Central memory CD8-positive, alpha-beta T cell (primary cell): Measurements from ENCODE around the gene VAMP3.
A peak's percentile ranks its signal among the peaks of the same experiment; 100 is the strongest.
"Not testable (repeated sequence)": the region's sequence is repeated elsewhere in the genome, so short reads cannot be mapped to it uniquely, and the experiment has no call there.

Source experiments
- ATAC-seq: fragments of 150-1000 bp; cut with Tn5 transposase; replicated peaks from 2 replicates; pipeline ENCODE4 v1.10.0; 2022; ENCODE audit warnings: mild to moderate bottlenecking, moderate FRiP score, moderate number of reproducible peaks; ENCODE audit not compliant: poor library complexity, severe bottlenecking; ENCODE audit errors: extremely low read depth
- DNase-seq, 2 donors: peaks; one replicate each; pipeline ENCODE4 v3.0.0; 2021; ENCODE audit warnings: low spot score in 2 of 2
- H3K27ac Mint-ChIP-seq: one replicate; pipeline ENCODE4 v1.8.0; 2022; ENCODE audit warnings: low read depth, mild to moderate bottlenecking, moderate library complexity, mixed read lengths
- H3K27me3 Mint-ChIP-seq: one replicate; pipeline ENCODE4 v1.8.0; 2022; ENCODE audit warnings: mixed read lengths
- H3K36me3 Mint-ChIP-seq: one replicate; pipeline ENCODE4 v1.8.0; 2022; ENCODE audit warnings: mild to moderate bottlenecking, moderate library complexity, mixed read lengths; ENCODE audit not compliant: insufficient read depth
- H3K4me1 Mint-ChIP-seq: one replicate; pipeline ENCODE4 v1.8.0; 2022; ENCODE audit warnings: mixed read lengths
- H3K4me3 Mint-ChIP-seq: one replicate; pipeline ENCODE4 v1.8.0; 2022; ENCODE audit warnings: mild to moderate bottlenecking, moderate library complexity, mixed read lengths
- H3K9me3 Mint-ChIP-seq: one replicate; pipeline ENCODE4 v1.8.0; 2022; ENCODE audit warnings: mixed read lengths

Gene VAMP3

GRCh38 chr1:7791027-7791426 lies 19.9 kb downstream of the VAMP3 start:
- H3K36me3 Mint-ChIP-seq, ATAC-seq, H3K27me3 Mint-ChIP-seq, H3K4me1 Mint-ChIP-seq, H3K27ac Mint-ChIP-seq, DNase-seq, H3K4me3 Mint-ChIP-seq: not testable (repeated sequence)
- H3K9me3 Mint-ChIP-seq, result peaks cover 19% of the 10 kb centered on the region

DNA sequence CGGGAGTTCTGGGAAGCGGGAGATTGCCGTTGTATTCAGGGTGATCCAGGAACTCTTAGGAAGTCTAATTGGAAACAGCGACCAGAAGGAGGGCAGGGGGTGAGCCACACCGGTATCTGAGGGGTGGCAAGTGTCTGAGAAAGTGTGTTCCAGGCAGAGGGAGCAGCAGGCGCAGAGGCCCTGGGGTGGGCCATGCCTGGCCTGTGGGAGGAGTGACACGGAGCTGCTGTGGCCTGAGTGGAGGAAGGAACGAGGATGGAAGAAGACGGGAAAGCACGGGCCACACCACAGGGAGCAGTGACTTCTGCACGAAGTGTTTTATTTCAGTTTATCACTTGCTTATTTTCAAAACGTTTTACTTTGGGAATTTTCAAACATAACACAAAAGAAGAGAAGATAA lies 24.3 kb downstream of the VAMP3 start:
- Mint-ChIP-seq H3K36me3 (peaks cover 3% of the 10 kb centered on the region), H3K9me3 (peaks cover 9% of the 10 kb centered on the region), H3K27me3 (no peaks in the 10 kb centered on the region), H3K27ac (peak overlapping the region; percentile 23), H3K4me1 (no peaks in the 10 kb centered on the region), H3K4me3 (no peak overlapping the region)
- DNase-seq (no peak), ATAC-seq (no peak)

- Mint-ChIP-seq H3K27ac (no peak overlapping the region), H3K9me3 (no peaks in the 10 kb centered on the region), H3K36me3 (peaks cover 5% of the 10 kb centered on the region), H3K4me3 (no peak overlapping the region), H3K27me3 (no peaks in the 10 kb centered on the region), H3K4me1 (no peaks in the 10 kb centered on the region)
- ATAC-seq, result no peak
- no peak for DNase-seq
These were observed 34.4 kb downstream of the VAMP3 start for GRCh38 chr1:7805460-7805859.

GRCh38 chr1:7808253-7808844 lies 37.3 kb downstream of the VAMP3 start:
- H3K36me3 Mint-ChIP-seq, result peaks cover 5% of the 10 kb centered on the region
- ATAC-seq, result no peak

GRCh38 chr1:7809742-7810141 lies 38.6 kb downstream of the VAMP3 start:
- no peak overlapping the region for H3K4me3 Mint-ChIP-seq
- H3K36me3 Mint-ChIP-seq, result peaks cover 5% of the 10 kb centered on the region
- H3K27me3 Mint-ChIP-seq, result no peaks in the 10 kb centered on the region
- ATAC-seq (no peak), DNase-seq (no peak)
- no peaks in the 10 kb centered on the region for H3K4me1 Mint-ChIP-seq
- peaks cover 17% of the 10 kb centered on the region for H3K9me3 Mint-ChIP-seq
- H3K27ac Mint-ChIP-seq, result no peak overlapping the region

More at GRCh38 chr1:7808253-7808844, 37.3 kb downstream of the VAMP3 start:
- H3K4me1 Mint-ChIP-seq, result no peaks in the 10 kb centered on the region
- H3K9me3 Mint-ChIP-seq, result peaks cover 6% of the 10 kb centered on the region
- no peaks in the 10 kb centered on the region for H3K27me3 Mint-ChIP-seq
- H3K4me3 Mint-ChIP-seq, result no peak overlapping the region
- no peak for DNase-seq
- no peak overlapping the region for H3K27ac Mint-ChIP-seq

DNA sequence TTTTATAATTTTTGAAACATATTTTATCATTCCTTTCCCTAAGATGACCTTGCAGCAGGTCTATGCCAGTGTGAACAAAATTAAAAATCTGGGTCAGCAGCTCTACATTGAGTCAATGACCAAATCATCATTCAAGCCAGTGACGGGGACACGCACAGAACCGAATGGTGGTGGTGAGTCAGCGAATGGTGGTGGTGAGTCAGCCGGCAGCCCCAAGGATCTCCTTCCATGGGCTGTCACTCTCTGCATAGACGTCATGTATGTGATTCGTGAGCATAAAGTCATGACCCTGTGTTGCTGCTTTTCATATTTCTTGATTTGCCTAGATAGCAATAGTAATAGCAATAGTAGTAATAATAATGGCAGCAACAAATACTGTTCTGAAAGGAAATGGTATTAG lies 39.3 kb downstream of the VAMP3 start:
- Mint-ChIP-seq H3K36me3 (peaks cover 3% of the 10 kb centered on the region), H3K9me3 (peaks cover 17% of the 10 kb centered on the region), H3K27ac (no peak overlapping the region), H3K4me3 (no peak overlapping the region), H3K27me3 (no peaks in the 10 kb centered on the region), H3K4me1 (no peaks in the 10 kb centered on the region)
- no peak for ATAC-seq
- no peak for DNase-seq

GRCh38 chr1:7811476-7811875 lies 40.4 kb downstream of the VAMP3 start:
- Mint-ChIP-seq H3K9me3 (peaks cover 17% of the 10 kb centered on the region), H3K4me3 (no peak overlapping the region), H3K4me1 (no peaks in the 10 kb centered on the region), H3K27me3 (no peaks in the 10 kb centered on the region), H3K36me3 (peaks cover 1% of the 10 kb centered on the region), H3K27ac (no peak overlapping the region)
- ATAC-seq, result no peak
- DNase-seq, result no peak

GRCh38 chr1:7813677-7814373 lies 42.7 kb downstream of the VAMP3 start:
- H3K4me3 Mint-ChIP-seq, result no peak overlapping the region
- H3K27me3 Mint-ChIP-seq, result no peaks in the 10 kb centered on the region
- ATAC-seq (no peak), DNase-seq (no peak)
- H3K9me3 Mint-ChIP-seq, result peaks cover 17% of the 10 kb centered on the region
- no peaks in the 10 kb centered on the region for H3K4me1 Mint-ChIP-seq
- no peaks in the 10 kb centered on the region for H3K36me3 Mint-ChIP-seq
- H3K27ac Mint-ChIP-seq, result no peak overlapping the region

DNA sequence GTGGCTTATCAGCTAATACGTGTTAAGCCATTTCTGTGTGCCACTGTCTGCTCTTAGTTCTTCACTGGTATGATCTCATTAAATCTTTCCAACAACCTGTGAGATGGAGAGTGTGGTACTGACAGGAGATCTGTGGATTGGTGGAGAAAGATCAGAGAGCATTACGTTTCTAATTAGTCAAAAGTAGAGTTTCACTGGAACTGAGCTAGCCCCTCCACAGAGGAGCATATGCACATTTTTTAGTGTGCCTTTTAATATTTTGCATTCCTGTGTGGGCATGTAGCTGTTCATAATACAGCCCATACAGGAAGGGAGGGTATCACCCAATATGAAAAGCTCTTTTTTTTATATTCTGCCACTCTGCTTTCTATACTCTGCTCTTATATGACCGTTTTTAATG lies 50.2 kb downstream of the VAMP3 start:
- no peak for DNase-seq
- H3K4me3 Mint-ChIP-seq, result no peak overlapping the region
- H3K36me3 Mint-ChIP-seq, result peaks cover under 1% of the 10 kb centered on the region
- no peak for ATAC-seq
- no peaks in the 10 kb centered on the region for H3K27me3 Mint-ChIP-seq
- no peaks in the 10 kb centered on the region for H3K9me3 Mint-ChIP-seq
- H3K27ac Mint-ChIP-seq, result no peak overlapping the region
- H3K4me1 Mint-ChIP-seq, result no peaks in the 10 kb centered on the region

GRCh38 chr1:7824701-7825100 lies 53.6 kb downstream of the VAMP3 start:
- no peak for ATAC-seq

GRCh38 chr1:7826363-7826762 lies 55.3 kb downstream of the VAMP3 start:
- ATAC-seq (no peak), DNase-seq (no peak)
- Mint-ChIP-seq H3K4me3 (peak overlapping the region; percentile 90), H3K27me3 (no peaks in the 10 kb centered on the region), H3K36me3 (peaks cover 10% of the 10 kb centered on the region), H3K4me1 (peaks cover 6% of the 10 kb centered on the region), H3K9me3 (no peaks in the 10 kb centered on the region), H3K27ac (peak overlapping the region; percentile 97)

More at GRCh38 chr1:7824701-7825100, 53.6 kb downstream of the VAMP3 start:
- DNase-seq, result no peak
- H3K36me3 Mint-ChIP-seq, result peaks cover 10% of the 10 kb centered on the region
- H3K4me3 Mint-ChIP-seq, result no peak overlapping the region
- no peak overlapping the region for H3K27ac Mint-ChIP-seq
- peaks cover 6% of the 10 kb centered on the region for H3K4me1 Mint-ChIP-seq
- no peaks in the 10 kb centered on the region for H3K27me3 Mint-ChIP-seq
- no peaks in the 10 kb centered on the region for H3K9me3 Mint-ChIP-seq

DNA sequence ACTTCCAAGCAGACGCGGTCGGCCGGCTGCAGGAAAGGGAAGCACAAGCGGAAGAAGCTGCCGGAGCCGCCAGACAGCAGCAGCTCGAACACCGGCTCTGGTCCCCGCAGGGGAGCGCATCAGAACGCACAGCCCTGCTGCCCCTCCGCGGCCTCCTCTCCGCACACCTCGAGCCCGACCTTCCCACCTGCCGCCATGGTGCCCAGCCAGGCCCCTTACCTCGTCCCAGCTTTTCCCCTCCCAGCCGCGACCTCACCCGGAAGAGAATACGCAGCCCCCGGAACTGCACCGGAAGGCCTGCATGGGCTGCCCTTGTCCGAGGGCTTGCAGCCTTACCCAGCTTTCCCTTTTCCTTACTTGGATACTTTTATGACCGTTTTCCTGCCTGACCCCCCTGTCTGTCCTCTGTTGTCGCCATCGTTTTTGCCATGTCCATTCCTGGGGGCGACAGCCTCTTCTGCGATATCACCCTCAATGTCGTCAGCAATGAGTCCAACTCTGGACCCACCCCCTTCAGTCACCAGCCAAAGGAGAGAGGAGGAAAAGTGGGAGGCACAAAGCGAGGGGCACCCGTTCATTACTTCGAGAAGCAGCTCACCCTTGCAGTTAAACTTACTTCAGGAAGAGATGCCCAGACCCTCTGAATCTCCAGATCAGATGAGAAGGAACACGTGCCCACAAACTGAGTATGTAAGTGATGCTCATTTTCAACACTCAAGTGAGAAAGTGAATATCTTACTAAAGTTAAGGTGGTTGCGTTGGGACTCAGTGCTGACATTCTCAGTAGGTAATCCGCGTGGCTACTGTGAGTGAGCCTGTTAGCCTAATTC lies 56.2 kb downstream of the VAMP3 start:
- H3K4me1 Mint-ChIP-seq, result peaks cover 6% of the 10 kb centered on the region
- peak; percentile 32 for ATAC-seq
- peak; percentile 15 to 22 for DNase-seq
- no peaks in the 10 kb centered on the region for H3K9me3 Mint-ChIP-seq
- no peaks in the 10 kb centered on the region for H3K27me3 Mint-ChIP-seq
- H3K36me3 Mint-ChIP-seq, result peaks cover 10% of the 10 kb centered on the region
- peak overlapping the region; percentile 90 for H3K4me3 Mint-ChIP-seq
- H3K27ac Mint-ChIP-seq, result peak overlapping the region; percentile 97
